ENCODE measurements around the gene CCNQ. TPM values are rescaled to one million over a fixed set of nuclear protein-coding genes. Genes with fewer than 3 reads are reported as not detected.

CCNQ gene
- total RNA-seq, 1 donor from 2014 or later: 21.7 TPM

DNA sequence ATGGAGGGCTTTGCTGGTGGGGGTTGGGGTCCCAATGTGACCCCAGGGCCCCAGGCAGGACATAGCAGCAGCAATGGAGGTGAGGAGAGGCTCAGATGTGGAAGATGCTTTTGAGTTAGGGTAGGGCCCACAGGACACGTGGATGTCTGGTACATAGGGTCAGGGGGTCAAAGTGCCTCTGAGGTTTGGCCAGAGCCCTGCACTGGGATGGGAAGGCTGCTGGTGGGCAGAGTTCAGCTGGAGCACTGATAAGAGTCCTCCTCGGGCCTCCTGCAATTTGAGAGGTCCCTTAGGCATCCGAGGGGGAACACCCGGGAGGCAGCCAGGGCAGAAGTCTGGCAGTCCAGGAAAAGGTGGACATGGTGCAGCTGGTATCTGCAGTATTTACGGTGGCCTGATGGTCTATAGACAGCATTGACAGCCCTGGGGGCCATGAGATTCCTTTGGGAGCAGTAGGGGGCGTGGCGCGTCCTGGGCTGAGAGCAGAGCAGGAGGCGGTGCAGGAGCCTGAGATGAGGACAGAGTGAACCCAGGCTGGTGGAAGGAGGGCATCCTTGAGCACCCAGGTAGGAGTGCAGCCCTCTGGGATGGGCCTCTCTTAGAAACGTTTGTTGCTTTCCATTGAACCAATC, 22.6 kb downstream of the CCNQ start:
- Mint-ChIP-seq H3K36me3 (ENCODE audit: low read depth, unreplicated experiment) (no peaks in the 10 kb centered on the region), H3K4me1 (ENCODE audit: low read depth, unreplicated experiment) (no peaks in the 10 kb centered on the region), H3K27ac (ENCODE audit: unreplicated experiment) (no peak overlapping the region), H3K4me3 (ENCODE audit: unreplicated experiment) (no peak overlapping the region), H3K27me3 (ENCODE audit: low read depth, unreplicated experiment) (peaks cover 23% of the 10 kb centered on the region), H3K9me3 (ENCODE audit: unreplicated experiment) (no peaks in the 10 kb centered on the region)
- Histone ChIP-seq H3K9me3 (ENCODE audit: insufficient read depth, low read depth, low read length) (no peaks in the 10 kb centered on the region), H3K4me2 (ENCODE audit: low read length) (no peak overlapping the region), H4K20me1 (ENCODE audit: insufficient read depth, low read length) (no peaks in the 10 kb centered on the region), H2AFZ (ENCODE audit: low read depth, low read length) (no peak overlapping the region), H3K4me1 (ENCODE audit: insufficient read depth, low read length) (no peaks in the 10 kb centered on the region), H3K27ac (ENCODE audit: low read depth, low read length) (no peak overlapping the region), H3K79me2 (ENCODE audit: insufficient read depth, low read length) (no peaks in the 10 kb centered on the region), H3K27me3 (ENCODE audit: insufficient read depth, low read length) (no peaks in the 10 kb centered on the region), H3K4me3 (ENCODE audit: insufficient read depth, low read depth, low read length) (no peak overlapping the region), H3K36me3 (ENCODE audit: insufficient read depth, low read length) (no peaks in the 10 kb centered on the region), H3K9ac (ENCODE audit: low read length) (no peak overlapping the region)
- TF ChIP-seq, protein P1, sequence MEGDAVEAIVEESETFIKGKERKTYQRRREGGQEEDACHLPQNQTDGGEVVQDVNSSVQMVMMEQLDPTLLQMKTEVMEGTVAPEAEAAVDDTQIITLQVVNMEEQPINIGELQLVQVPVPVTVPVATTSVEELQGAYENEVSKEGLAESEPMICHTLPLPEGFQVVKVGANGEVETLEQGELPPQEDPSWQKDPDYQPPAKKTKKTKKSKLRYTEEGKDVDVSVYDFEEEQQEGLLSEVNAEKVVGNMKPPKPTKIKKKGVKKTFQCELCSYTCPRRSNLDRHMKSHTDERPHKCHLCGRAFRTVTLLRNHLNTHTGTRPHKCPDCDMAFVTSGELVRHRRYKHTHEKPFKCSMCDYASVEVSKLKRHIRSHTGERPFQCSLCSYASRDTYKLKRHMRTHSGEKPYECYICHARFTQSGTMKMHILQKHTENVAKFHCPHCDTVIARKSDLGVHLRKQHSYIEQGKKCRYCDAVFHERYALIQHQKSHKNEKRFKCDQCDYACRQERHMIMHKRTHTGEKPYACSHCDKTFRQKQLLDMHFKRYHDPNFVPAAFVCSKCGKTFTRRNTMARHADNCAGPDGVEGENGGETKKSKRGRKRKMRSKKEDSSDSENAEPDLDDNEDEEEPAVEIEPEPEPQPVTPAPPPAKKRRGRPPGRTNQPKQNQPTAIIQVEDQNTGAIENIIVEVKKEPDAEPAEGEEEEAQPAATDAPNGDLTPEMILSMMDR (IDR thresholded peaks at IDR 0.05; ENCODE audit: insufficient read depth, low read depth, low read length): no peak
- no peak for TF ChIP-seq EZH2 (IDR thresholded peaks at IDR 0.05; ENCODE audit: insufficient read depth, low read length)
- DNase-seq (ENCODE audit: low read depth): no peak
- FAIRE-seq: no peak

DNA sequence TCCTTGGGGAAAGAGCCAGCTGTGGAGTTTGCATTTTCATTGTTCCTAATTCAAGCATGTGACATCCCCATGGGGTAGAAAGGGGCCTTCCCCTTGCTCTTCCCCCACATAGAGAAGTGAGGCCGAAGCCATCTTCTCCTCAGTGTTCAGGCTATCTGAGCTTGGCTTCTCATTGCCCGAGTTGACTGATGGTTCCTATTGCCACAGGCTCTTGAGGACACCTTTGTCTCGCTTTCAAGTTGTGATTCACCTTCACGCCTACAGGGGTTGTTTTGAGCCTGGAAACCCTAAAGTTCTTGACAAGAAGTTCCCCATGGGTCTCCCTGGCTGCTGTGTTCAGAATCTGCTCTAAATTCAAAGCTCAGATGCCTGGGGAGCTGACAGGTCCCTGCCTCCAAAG, 25.0 kb downstream of the CCNQ start:
- H3K4me2 ChIP-seq (ENCODE audit: low read length): no peak overlapping the region
- Mint-ChIP-seq H3K4me1 (ENCODE audit: low read depth, unreplicated experiment) (no peaks in the 10 kb centered on the region), H3K9me3 (ENCODE audit: unreplicated experiment) (no peaks in the 10 kb centered on the region), H3K27me3 (ENCODE audit: low read depth, unreplicated experiment) (peaks cover 19% of the 10 kb centered on the region), H3K4me3 (ENCODE audit: unreplicated experiment) (no peak overlapping the region), H3K27ac (ENCODE audit: unreplicated experiment) (no peak overlapping the region), H3K36me3 (ENCODE audit: low read depth, unreplicated experiment) (no peaks in the 10 kb centered on the region)
- DNase-seq (ENCODE audit: low read depth): no peak
- no peaks in the 10 kb centered on the region for H4K20me1 ChIP-seq (ENCODE audit: insufficient read depth, low read length)
- no peak overlapping the region for H3K27ac ChIP-seq (ENCODE audit: low read depth, low read length)
- H3K4me3 ChIP-seq (ENCODE audit: insufficient read depth, low read depth, low read length): no peak overlapping the region
- H3K9me3 ChIP-seq (ENCODE audit: insufficient read depth, low read depth, low read length): no peaks in the 10 kb centered on the region
- no peaks in the 10 kb centered on the region for H3K36me3 ChIP-seq (ENCODE audit: insufficient read depth, low read length)
- no peak for FAIRE-seq
- H3K79me2 ChIP-seq (ENCODE audit: insufficient read depth, low read length): no peaks in the 10 kb centered on the region
- TF ChIP-seq, protein P1 (IDR thresholded peaks at IDR 0.05; ENCODE audit: insufficient read depth, low read depth, low read length): no peak
- TF ChIP-seq EZH2 (IDR thresholded peaks at IDR 0.05; ENCODE audit: insufficient read depth, low read length): no peak
- no peak overlapping the region for H3K9ac ChIP-seq (ENCODE audit: low read length)
- H3K27me3 ChIP-seq (ENCODE audit: insufficient read depth, low read length): no peaks in the 10 kb centered on the region
- H2AFZ ChIP-seq (ENCODE audit: low read depth, low read length): no peak overlapping the region
- no peaks in the 10 kb centered on the region for H3K4me1 ChIP-seq (ENCODE audit: insufficient read depth, low read length)

DNA sequence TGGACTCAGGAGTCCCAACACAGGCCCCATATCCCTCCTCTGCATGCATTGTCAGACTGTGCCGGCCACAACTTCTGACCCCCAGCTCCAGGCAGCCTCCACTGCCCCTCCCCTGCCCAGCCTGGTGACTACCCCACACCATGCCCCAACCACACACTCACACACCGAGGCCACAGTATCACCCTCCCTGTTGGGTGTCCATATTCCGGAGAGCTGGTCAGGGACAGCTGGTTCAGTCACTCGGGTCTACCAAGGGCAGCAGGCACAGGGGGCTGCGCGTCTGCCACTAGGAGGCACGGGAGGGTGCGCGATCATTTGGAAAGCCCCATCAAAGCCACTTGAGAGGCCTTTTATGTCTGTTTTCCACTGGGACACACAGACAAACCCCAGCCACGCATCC, 26.3 kb downstream of the CCNQ start:
- Mint-ChIP-seq H3K4me3 (ENCODE audit: unreplicated experiment) (no peak overlapping the region), H3K27ac (ENCODE audit: unreplicated experiment) (no peak overlapping the region), H3K4me1 (ENCODE audit: low read depth, unreplicated experiment) (no peaks in the 10 kb centered on the region), H3K27me3 (ENCODE audit: low read depth, unreplicated experiment) (peaks cover 20% of the 10 kb centered on the region), H3K9me3 (ENCODE audit: unreplicated experiment) (no peaks in the 10 kb centered on the region), H3K36me3 (ENCODE audit: low read depth, unreplicated experiment) (no peaks in the 10 kb centered on the region)
- Histone ChIP-seq H3K9ac (ENCODE audit: low read length) (no peak overlapping the region), H3K36me3 (ENCODE audit: insufficient read depth, low read length) (no peaks in the 10 kb centered on the region), H3K79me2 (ENCODE audit: insufficient read depth, low read length) (no peaks in the 10 kb centered on the region), H3K27me3 (ENCODE audit: insufficient read depth, low read length) (no peaks in the 10 kb centered on the region), H2AFZ (ENCODE audit: low read depth, low read length) (no peak overlapping the region), H3K4me3 (ENCODE audit: insufficient read depth, low read depth, low read length) (no peak overlapping the region), H4K20me1 (ENCODE audit: insufficient read depth, low read length) (no peaks in the 10 kb centered on the region), H3K9me3 (ENCODE audit: insufficient read depth, low read depth, low read length) (no peaks in the 10 kb centered on the region), H3K4me2 (ENCODE audit: low read length) (no peak overlapping the region), H3K4me1 (ENCODE audit: insufficient read depth, low read length) (no peaks in the 10 kb centered on the region), H3K27ac (ENCODE audit: low read depth, low read length) (no peak overlapping the region)
- no peak for DNase-seq (ENCODE audit: low read depth)
- FAIRE-seq: no peak
- no peak for TF ChIP-seq EZH2 (IDR thresholded peaks at IDR 0.05; ENCODE audit: insufficient read depth, low read length)
- TF ChIP-seq, protein P1 (IDR thresholded peaks at IDR 0.05; ENCODE audit: insufficient read depth, low read depth, low read length): no peak
